ENCODE measurements around the gene PTPRM.

GRCh38 chr18:7778181-7778580, 211.1 kb downstream of the PTPRM start:
- no peak for TF ChIP-seq CTCF (IDR thresholded peaks at IDR 0.05)
- TF ChIP-seq REST (IDR thresholded peaks at IDR 0.05; ENCODE audit: insufficient read depth in 1 of 2, low read depth in 2 of 2, low read length in 1 of 2), result no peak
- no peak for TF ChIP-seq POLR2AphosphoS5 (IDR thresholded peaks at IDR 0.05; ENCODE audit: low read depth, low read length)
- TF ChIP-seq TCF7L2 (IDR thresholded peaks at IDR 0.05; ENCODE audit: low read depth, low read length), result no peak

All from Panc1 (cell line).